ENCODE measurements around the gene YJEFN3.

GRCh38 chr19:19485998-19486290 lies 42.8 kb upstream of the YJEFN3 start:
- no peak for TF ChIP-seq CTCF (conservative IDR thresholded peaks at IDR 0.05; ENCODE audit: low read length)
- no peak for TF ChIP-seq EZH2phosphoT487 (IDR thresholded peaks at IDR 0.05; ENCODE audit: borderline replicate concordance)

All from Loucy (cell line).